ENCODE results near the gene GARIN5B.
"Not testable (repeated sequence)": the region's sequence is repeated elsewhere in the genome, so short reads cannot be mapped to it uniquely, and the experiment has no call there.

Gene GARIN5B

DNA sequence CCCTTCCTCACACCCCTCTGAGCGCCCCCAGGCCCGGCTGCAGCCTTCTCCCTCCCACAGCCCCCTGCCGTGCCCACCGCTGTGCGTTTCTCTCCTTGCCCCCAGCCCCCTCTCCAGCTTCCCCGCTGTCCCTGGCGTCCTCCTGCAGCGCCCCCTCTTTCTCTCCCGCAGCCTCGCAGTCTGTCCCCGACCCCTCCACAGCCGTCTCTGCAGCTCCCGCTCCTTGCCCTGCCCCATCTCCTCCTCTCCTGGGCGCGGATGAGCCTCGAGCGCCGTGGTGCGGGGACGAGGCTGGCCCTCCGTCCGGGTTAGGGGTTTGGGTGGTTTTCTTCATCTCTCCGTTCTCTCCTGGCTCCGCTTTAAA, 22.3 kb downstream of the GARIN5B start:
- TF ChIP-seq, protein P1, sequence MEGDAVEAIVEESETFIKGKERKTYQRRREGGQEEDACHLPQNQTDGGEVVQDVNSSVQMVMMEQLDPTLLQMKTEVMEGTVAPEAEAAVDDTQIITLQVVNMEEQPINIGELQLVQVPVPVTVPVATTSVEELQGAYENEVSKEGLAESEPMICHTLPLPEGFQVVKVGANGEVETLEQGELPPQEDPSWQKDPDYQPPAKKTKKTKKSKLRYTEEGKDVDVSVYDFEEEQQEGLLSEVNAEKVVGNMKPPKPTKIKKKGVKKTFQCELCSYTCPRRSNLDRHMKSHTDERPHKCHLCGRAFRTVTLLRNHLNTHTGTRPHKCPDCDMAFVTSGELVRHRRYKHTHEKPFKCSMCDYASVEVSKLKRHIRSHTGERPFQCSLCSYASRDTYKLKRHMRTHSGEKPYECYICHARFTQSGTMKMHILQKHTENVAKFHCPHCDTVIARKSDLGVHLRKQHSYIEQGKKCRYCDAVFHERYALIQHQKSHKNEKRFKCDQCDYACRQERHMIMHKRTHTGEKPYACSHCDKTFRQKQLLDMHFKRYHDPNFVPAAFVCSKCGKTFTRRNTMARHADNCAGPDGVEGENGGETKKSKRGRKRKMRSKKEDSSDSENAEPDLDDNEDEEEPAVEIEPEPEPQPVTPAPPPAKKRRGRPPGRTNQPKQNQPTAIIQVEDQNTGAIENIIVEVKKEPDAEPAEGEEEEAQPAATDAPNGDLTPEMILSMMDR (conservative IDR thresholded peaks at IDR 0.05; ENCODE audit: low read depth, low read length) = peak; percentile 34
- DNase-seq (ENCODE audit: low read depth) = no peak
- peak overlapping the region; percentile 74 for H3K4me3 ChIP-seq (ENCODE audit: low read length)

DNA sequence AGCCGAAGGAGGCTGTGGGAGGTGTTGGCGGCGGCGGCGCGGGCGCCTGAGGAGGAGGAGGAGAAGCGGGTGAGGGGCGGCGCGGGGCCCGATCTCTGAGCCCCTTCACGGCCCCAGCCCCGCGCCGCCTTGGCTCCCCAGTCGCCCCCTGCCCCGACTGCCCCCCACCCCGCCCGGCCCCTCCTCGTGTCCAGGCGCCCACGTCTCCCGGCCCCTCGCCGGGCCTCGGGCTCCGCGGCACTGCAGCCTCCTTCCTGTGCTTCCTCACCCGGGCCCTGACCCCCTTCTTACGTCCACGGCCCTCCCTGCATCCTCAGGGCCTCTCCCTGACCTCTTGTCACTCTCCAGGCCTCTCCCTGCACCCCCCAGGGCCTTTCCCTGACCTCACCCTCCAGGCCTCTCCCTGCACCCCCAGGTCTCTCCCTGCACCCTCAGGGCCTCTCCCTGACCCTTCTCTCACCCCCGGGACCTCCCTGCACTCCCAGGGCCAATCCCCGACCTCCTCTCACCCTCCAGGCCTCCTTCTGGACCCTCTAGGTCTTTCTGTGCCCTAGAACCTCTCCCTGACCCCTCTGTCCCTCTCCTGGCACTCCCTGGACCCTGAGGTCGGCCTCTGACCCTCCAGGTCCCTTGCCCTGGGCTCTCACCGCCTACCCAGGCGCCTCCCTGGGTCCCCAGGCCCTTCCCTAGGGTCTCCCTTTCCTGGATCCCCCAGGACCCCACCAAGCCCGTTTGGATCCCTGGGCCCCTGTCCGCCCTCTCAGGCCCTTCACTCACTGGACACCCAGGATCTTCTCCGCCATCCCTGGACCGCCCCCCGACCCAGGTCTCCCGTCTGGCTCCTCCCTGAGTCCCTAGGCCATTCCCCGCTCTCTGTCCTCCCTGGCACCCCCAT, 22.9 kb downstream of the GARIN5B start:
- no peak for DNase-seq (ENCODE audit: low read depth)
- H3K4me3 ChIP-seq (ENCODE audit: low read length) = peak overlapping the region; percentile 74
- TF ChIP-seq, protein P1 (conservative IDR thresholded peaks at IDR 0.05; ENCODE audit: low read depth, low read length) = no peak

DNA sequence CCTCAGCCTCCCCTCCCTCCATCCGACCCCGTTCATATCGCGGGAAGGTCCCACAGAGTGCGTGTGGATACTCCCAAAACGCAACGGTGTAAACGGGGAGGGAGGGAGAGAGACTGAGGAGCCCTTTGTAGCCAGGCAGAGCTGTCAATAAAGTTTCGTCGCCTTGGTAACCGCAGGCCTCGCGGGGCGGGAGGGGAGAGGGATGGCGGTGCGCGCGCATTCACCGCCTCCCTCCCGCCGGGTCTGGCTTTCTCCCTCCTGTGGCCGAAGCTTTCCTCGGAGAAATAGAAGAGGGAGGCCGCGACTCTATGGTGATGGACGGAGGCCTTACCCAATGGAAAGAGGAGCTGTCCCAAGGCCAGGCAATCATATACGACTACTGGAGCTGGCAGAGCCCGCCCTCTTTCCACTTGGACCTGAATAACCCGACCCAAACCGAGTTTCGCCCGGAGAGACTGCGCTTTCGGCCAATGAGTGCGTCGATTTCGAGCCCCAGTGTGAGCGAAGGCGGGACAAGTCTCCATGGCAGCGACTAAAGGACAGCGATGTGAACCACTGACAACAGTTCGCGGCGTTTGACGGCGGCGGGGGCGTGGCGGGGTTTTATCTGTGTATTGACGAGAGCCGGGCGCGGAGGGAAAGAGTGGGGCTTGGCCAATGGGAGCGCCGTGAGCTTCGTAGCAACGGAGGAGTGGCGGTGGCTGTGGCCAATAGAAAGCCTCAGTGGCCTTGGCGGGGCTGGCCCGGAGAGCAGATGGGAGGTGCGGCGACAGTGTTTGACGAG, 23.8 kb downstream of the GARIN5B start, which contains the start of gene KMT5C:
KMT5C (plus strand) TSS at position 772 of the 784 bp plus-strand sequence. CDS start 2,061 bp downstream, outside the sequence.
- peak within 1 kb of the TSS; percentile 74 for H3K4me3 ChIP-seq (ENCODE audit: low read length)

DNA sequence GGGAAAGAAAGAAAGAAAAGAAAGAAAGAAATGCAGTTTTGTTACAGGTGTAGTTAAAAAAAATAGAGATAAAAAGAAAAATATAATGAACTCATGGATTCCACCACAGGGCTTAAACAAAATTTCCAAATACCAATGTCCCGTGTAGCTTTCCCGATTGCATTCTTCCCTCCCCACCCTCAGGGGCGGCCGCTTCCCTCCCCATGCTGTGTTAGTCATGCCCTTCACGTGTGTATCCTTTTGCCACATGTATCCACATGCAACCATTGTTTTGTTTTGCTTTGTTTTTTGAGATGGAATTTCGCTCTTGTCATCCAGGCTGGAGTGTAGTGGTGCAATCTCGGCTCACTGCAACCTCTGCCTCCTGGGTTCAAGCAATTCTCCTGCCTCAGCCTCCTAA, 27.0 kb downstream of the GARIN5B start:
- TF ChIP-seq, protein P1 (conservative IDR thresholded peaks at IDR 0.05; ENCODE audit: low read depth, low read length) = no peak
- H3K4me3 ChIP-seq (ENCODE audit: low read length) = no peak overlapping the region
- no peak for DNase-seq (ENCODE audit: low read depth)

More for the DNA sequence above, 23.8 kb downstream of the GARIN5B start, which contains the start of gene KMT5C:
- peak; percentile 100 for DNase-seq (ENCODE audit: low read depth)
- TF ChIP-seq, protein P1 (conservative IDR thresholded peaks at IDR 0.05; ENCODE audit: low read depth, low read length) = no peak

DNA sequence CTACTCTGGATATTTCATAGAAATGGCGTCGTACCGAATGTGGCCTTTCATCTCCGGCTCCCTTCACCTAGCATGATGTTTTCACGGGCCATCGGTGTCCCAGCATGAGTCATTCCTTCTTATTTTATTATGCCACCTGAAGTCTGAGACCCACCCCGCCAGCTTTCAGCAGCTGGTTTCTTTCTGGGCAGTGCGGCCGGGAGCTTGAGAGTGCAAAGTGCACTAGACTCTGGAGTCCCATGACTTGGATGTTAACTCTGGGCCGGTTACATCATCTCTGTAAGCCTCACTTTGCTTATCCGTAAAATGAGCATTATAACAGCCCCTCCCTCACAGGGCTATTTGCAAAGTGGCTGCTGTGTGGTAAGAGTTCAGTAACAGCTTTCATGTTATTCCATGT, 29.2 kb downstream of the GARIN5B start:
- TF ChIP-seq, protein P1 (conservative IDR thresholded peaks at IDR 0.05; ENCODE audit: low read depth, low read length) = no peak
- no peak for DNase-seq (ENCODE audit: low read depth)
- H3K4me3 ChIP-seq (ENCODE audit: low read length) = no peak overlapping the region

DNA sequence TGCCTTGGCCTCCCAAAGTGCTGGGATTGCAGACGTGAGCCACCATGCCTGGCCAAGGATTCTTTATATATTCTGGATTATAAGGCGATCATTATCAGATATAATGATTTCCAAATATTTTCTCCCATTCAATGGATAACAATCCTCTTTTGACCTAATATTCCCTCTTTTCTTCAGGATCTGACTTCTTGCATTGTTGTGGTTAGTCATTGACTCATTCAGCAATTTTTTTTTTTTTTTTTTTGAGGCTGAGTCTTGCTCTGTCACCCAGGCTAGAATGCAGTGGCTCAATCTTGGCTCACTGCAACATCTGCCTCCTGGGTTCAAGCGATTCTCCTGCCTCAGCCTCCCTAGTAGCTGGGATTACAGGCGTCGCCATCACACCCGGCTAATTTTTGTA, 33.3 kb downstream of the GARIN5B start:
- not testable (repeated sequence) for H3K4me3 ChIP-seq (ENCODE audit: low read length); DNase-seq (ENCODE audit: low read depth)

DNA sequence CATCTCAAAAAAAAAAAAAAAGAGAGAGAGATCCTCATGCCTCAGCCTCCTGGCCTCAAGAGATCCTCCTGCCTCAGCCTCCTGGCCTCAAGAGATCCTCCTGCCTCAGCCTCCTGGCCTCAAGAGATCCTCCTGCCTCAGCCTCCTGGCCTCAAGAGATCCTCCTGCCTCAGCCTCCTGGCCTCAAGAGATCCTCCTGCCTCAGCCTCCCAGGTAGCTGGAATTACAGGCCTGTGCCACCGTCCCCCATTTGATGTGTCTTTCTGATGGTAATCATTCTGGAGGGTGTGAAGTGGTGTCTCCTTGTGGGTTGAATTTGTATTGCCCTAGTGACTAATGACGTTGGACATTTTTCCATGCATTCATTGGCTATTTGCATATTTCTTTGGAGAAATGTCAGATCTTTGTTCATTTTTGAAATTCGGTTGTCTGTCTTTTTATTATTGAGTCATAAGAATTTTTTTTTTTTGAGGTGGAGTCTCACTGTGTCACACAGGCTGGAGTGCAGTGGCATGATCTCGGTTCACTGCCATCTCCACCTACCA, 34.2 kb downstream of the GARIN5B start:
- not testable (repeated sequence) for H3K4me3 ChIP-seq (ENCODE audit: low read length); DNase-seq (ENCODE audit: low read depth)

Measured in retinal pigment epithelial cell (primary cell).